K562 (cell line): ENCODE data around the gene TCEA3. TPM values are rescaled to one million over a fixed set of nuclear protein-coding genes. Genes with fewer than 3 reads are reported as not detected.

Source experiments
- CBX3 ChIP-seq, 2 experiments: IDR thresholded peaks; 1 replicate in 1 of 2; 2 replicates in 1 of 2; pipeline ENCODE4 v1.6.1; 2012; ENCODE audit warnings: inconsistent platforms in 2 of 2, low read length in 2 of 2, borderline replicate concordance in 1 of 2, control low read depth in 1 of 2
- CREBBP ChIP-seq: IDR thresholded peaks from one replicate; pipeline ENCODE4 v1.6.1; 2012; ENCODE audit warnings: low read depth, mild to moderate bottlenecking, control low read depth, inconsistent platforms, low read length
- POLR2A ChIP-seq: fragments of 450-650 bp; conservative IDR thresholded peaks from 2 replicates; pipeline ENCODE4 v1.6.1; 2016
- REST ChIP-seq, 2 experiments: fragments of 450-650 bp; formaldehyde crosslinking in 1 of 2; IDR thresholded peaks; 2 replicates each; pipeline versions ENCODE4 v1.4.0 to v1.6.1; 2014 to 2020; ENCODE audit warnings: mild to moderate bottlenecking in 2 of 2, borderline replicate concordance in 1 of 2, low read depth in 1 of 2
- TSC22D4 ChIP-seq: fragments of 450-650 bp; IDR thresholded peaks from 2 replicates; pipeline ENCODE4 v1.6.1; 2016; ENCODE audit warnings: missing genetic modification characterization, missing biosample characterization, control low read depth
- VEZF1 ChIP-seq: fragments of 200-800 bp; sonication (Bioruptor generic); IDR thresholded peaks from 2 replicates; pipeline ENCODE4 v1.6.1; 2017; ENCODE audit warnings: missing genetic modification characterization, missing compliant biosample characterization
- ZBTB26 ChIP-seq: fragments of 450-650 bp; formaldehyde crosslinking; IDR thresholded peaks from 2 replicates; pipeline ENCODE4 v1.4.0; 2022; ENCODE audit warnings: missing genetic modification characterization
- ZNF445 ChIP-seq: fragments of 250-450 bp; sonication (Bioruptor Pico); IDR thresholded peaks from 2 replicates; pipeline ENCODE4 v1.4.0; 2020; ENCODE audit warnings: low read depth, mild to moderate bottlenecking, moderate library complexity
- polyA plus RNA-seq, 8 experiments: library from polyadenylated mRNA; depleted of rRNA in 4 of 8; stranded (reverse) in 5 of 8; unstranded in 3 of 8; fragments of >200 nt; fragmentation: Nextera tagmentation in 2 of 8; fragmentation: Illumina TruSeq in 1 of 8; extraction: Ambion mirVana in 2 of 8; extraction: Trizol in 1 of 8; gene quantifications; 2 replicates each; pipeline versions ENCODE4 v1.2.1 to v1.2.3, GENCODE V29; 2011 to 2014; ENCODE audit warnings: inconsistent platforms in 1 of 8, missing spikeins in 1 of 8
- total RNA-seq, 7 experiments: library from RNA; depleted of rRNA in 6 of 7; stranded (reverse); fragments of >200 nt in 6 of 7; fragmentation: Illumina TruSeq in 2 of 7; extraction: Trizol in 2 of 7; gene quantifications; 2 replicates each; pipeline versions ENCODE4 v1.2.1 to v1.2.3, GENCODE V29; 2011 to 2021; ENCODE audit warnings: low replicate concordance in 1 of 7

TCEA3 gene
- total and polyA plus RNA-seq, 9 of the 15 experiments (the other 6 are each of a cell fraction or from before 2014, with no cell fraction given): 0.03 to 0.55 (median 0.36) TPM

GRCh38 chr1:23392125-23392855 is 32.3 kb downstream of the TCEA3 start (continued):
- TF ChIP-seq TSC22D4 (tag) (0 out of 2 replicates have a peak, but pooled peaks have one; percentile 34), ZNF445 (no peak), CREBBP (peak; percentile 49), ZBTB26 (CRISPR knock-in tag) (0 out of 2 replicates have a peak, but pooled peaks have one; percentile 60), REST (IDR thresholded peaks at IDR 0.05; ENCODE audit: borderline replicate concordance) (no peak), REST (CRISPR knock-in tag; IDR thresholded peaks at IDR 0.05; ENCODE audit: low read depth) (no peak), CBX3 (IDR thresholded peaks at IDR 0.05; ENCODE audit: borderline replicate concordance in 1 of 2, low read length in 2 of 2) (no peak), VEZF1 (CRISPR knock-in tag) (no peak), POLR2A (no peak)
